RWPE1 (cell line): Measurements from ENCODE around the gene CIB1.

Experiments used
- CTCF ChIA-PET: fragments of 350-600 bp; sonication (Branson Sonifier 250); formaldehyde crosslinking; extraction: SDS; loops from one replicate; lab custom pipeline; 2021; lab: Yijun Ruan, JAX
- POLR2A ChIA-PET: fragments of 400-600 bp; formaldehyde crosslinking; extraction: SDS; loops from one replicate; lab custom pipeline; 2020; ENCODE audit warnings: antibody characterized with exemption; ENCODE audit not compliant: low non-redundant PET; lab: Yijun Ruan, JAX
- DNase-seq: peaks from one replicate; pipeline ENCODE4 v3.0.0; 2012; ENCODE audit warnings: low spot score
- H3K27ac ChIP-seq: fragments of 450-650 bp; 2 replicates; pipeline ENCODE4 v1.5.1; 2017
- CTCF ChIP-seq: fragments of 450-650 bp; conservative IDR thresholded peaks from 2 replicates; pipeline ENCODE4 v1.5.1; 2017; ENCODE audit warnings: low read depth, mild to moderate bottlenecking

CIB1 gene

DNA sequence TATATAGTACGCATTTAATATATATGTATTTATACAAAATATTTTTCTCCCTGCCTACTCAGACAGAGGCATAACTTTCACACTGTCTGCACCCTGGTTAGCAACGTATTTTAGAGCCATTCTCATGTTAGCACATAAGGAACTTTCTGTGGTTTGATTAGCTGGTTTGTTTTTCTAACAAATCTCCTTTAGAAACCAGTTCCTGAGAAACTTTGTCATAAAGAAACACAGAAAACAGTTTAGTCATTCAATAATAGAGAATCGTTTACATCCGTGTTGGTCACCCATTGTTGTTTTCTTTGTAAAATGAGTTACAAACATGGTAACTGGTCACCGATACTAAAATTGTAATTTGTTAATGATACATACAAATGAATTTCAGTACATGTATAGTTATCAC, 25.8 kb upstream of the CIB1 start:
- POLR2A ChIA-PET, result no interaction called here
- CTCF ChIA-PET, result no interaction called here
- H3K27ac ChIP-seq, result no peak overlapping the region
- no peak for DNase-seq
- TF ChIP-seq CTCF, result no peak

- DNase-seq, result no peak
- ChIA-PET CTCF (no interaction called here), POLR2A (no interaction called here)
- TF ChIP-seq CTCF, result no peak
- no peak overlapping the region for H3K27ac ChIP-seq
Measured at GRCh38 chr15:90257776-90258175, 24.0 kb upstream of the CIB1 start.

DNA sequence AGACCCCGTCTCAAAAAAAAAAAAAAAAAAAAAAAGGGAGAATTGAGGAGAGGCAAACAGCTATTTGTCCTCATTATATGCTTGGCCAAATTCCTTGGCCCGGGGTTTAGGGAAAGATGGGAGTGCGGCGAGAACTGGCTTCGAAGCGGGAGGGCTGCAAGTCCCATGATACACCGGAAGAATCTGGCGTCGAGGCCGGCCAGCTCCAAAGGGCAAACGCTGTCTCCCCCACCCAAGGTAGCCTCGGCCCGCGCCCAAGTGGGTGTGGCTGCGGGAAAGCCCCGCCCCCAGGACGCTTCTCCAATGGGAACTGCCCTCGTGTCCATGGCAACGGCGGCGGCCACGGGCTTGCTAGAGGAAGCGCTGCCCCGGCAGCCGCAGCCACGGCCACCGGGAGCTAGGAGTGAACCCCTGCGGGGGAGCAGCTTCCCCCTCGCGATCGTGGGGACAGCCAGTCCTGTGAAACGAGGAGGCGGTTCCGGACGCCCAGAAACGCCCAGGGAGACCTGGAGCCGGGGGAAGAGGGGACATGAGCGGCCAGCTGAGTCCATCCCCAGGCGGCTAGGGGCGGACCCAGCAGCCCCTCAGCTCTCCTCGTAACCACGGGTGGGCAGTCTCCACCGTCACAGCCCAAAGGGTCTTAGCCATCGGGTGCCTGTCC, 15.6 kb upstream of the CIB1 start, which contains the start of gene TTLL13:
TTLL13 (plus strand) TSS at position 354 of the 661 bp plus-strand sequence. CDS start 1,075 bp downstream, outside the sequence.
- ChIA-PET POLR2A (interaction anchor here (0.5 to 0.8 kb wide), 3 partner anchors 48 to 521 kb away, joined by 3 read pairs; partner anchors contain the start of gene SEMA4B), CTCF (interaction anchor here (0.5 to 1.2 kb wide), 2 partner anchors 44 to 445 kb away, joined by 3 to 10 read pairs; no protein-coding TSS in a partner anchor)
- no peak for TF ChIP-seq CTCF
- DNase-seq, result peak; percentile 81
- peak within 1 kb of the TSS; percentile 50 for H3K27ac ChIP-seq

GRCh38 chr15:90248789-90249202, 15.1 kb upstream of the CIB1 start:
- CTCF ChIA-PET, result interaction anchor here (0.5 to 1.2 kb wide), 2 partner anchors 45 to 445 kb away, joined by 3 to 10 read pairs; no protein-coding TSS in a partner anchor
- no peak for DNase-seq
- POLR2A ChIA-PET, result interaction anchor here (0.5 kb wide), 1 partner anchor 67 kb away, joined by 3 read pairs; no protein-coding TSS in a partner anchor
- TF ChIP-seq CTCF, result no peak
- H3K27ac ChIP-seq, result peak overlapping the region; percentile 50

GRCh38 chr15:90243943-90244639, 10.3 kb upstream of the CIB1 start:
- ChIA-PET CTCF (interaction anchor here (0.6 to 0.7 kb wide), 4 partner anchors 9 to 71 kb away, joined by 3 to 6 read pairs (median 5); no protein-coding TSS in a partner anchor), POLR2A (interaction anchor here (0.7 kb wide), 1 partner anchor 10 kb away, joined by 3 read pairs; the partner anchor contains the start of gene GDPGP1)
- no peak for TF ChIP-seq CTCF

More at GRCh38 chr15:90243943-90244639, 10.3 kb upstream of the CIB1 start:
- H3K27ac ChIP-seq, result no peak overlapping the region
- DNase-seq, result no peak
